HG03432 (cell line): ENCODE data around the gene CENPVL1.
"Not testable (repeated sequence)": the region's sequence is repeated elsewhere in the genome, so short reads cannot be mapped to it uniquely, and the experiment has no call there.

Source experiments
- ATAC-seq: cut with Tn5 transposase; IDR thresholded peaks from one replicate; pipeline ENCODE4 v1.9.1; 2021; ENCODE audit warnings: mild to moderate bottlenecking, moderate library complexity; ENCODE audit not compliant: unreplicated experiment

The CENPVL1 gene

DNA sequence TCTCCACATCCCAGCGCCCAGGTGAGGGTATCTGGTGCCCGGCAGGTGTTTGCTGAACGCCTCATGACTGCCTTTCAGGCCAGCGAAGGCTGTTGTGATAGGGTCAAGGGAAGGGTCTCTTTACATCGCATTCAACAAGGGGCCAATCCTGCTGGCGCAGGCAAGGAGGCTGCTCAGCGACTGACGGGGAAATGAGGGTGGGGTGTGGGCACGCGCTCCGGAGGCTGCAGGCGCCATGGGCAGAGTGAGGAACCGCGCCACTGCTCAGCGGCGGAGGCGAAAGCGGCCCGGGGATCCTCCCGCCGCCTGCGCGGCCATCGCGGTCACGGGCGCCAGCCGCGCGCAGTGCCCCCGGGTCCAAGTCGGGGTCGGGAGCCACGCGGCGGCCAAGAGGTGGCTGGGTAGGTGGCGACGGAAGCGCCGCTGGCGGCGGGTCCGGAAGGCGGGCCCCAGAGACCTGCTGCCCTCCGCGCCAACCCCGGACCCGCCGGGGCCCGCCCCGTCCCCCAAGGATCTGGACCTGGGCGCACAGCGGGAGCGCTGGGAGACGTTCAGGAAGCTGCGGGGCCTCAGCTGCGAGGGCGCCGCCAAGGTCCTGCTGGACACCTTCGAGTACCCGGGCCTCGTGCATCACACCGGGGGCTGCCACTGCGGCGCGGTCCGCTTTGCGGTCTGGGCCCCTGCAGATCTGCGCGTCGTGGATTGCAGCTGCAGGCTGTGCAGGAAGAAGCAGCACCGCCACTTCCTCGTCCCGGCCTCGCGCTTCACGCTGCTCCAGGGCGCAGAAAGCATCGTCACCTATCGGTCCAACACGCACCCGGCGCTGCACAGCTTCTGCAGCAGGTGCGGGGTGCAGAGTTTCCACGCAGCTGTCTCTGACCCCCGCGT, at the start of gene CENPVL1:
Gene CENPVL1, plus strand, starts transcription at position 236 of the 888 bp plus-strand sequence. Its CDS starts 0 bp downstream, at position 236.
- ATAC-seq = not testable (repeated sequence)

DNA sequence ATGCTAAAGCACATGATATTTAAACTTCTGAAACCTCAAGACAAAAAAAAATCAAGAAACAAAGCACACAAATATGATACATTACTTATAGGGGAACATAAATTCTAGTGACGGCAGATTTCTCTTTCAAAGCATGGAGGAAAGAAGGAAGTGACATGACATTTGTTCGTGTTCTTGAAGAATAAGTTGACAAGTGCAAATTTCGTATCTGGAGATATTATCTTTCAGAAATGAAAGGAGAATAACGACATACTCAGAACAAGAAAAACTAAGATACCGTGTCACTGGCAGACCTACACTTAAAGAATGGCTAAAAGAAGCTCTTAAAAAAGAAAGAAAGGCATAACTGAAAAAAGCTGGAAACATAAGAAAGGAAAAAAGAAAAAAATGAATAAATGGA, 44.3 kb upstream of the CENPVL1 start:
- ATAC-seq = no peak

DNA sequence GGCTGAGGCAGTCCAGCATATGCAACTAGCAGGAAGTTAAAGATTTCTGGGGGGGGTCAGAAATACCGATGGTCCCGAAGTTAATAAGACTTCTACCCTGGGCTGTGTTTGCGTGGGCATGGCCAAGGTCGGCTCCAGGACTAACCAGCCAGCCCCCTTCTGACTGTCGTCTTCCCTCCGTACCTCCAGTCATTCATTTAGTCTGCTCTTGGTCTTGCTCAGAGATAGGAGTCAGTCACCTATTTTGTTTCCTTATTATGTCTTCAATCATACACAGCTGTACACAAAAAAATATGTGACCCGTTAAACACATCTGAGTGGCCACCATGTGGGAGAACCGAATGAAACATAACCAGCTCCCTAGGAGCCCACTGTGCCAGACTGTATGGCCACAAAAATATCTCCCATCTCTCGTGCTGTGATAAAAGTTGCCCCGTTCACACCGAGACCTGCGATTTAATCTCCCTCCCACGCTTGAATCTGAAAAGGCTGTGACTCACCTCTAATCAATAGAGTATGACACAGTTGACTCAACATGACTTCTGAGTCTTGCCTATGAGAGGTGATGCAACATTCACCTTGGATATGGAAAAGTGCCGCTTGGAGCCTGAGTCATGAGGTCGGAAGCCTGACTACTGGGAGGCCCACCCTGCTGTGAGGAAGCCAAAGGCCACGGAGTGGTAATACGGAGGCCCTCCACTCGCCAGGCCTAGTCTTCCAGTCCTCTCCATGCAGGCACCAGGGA, 30.5 kb upstream of the CENPVL1 start:
- ATAC-seq = not testable (repeated sequence)

DNA sequence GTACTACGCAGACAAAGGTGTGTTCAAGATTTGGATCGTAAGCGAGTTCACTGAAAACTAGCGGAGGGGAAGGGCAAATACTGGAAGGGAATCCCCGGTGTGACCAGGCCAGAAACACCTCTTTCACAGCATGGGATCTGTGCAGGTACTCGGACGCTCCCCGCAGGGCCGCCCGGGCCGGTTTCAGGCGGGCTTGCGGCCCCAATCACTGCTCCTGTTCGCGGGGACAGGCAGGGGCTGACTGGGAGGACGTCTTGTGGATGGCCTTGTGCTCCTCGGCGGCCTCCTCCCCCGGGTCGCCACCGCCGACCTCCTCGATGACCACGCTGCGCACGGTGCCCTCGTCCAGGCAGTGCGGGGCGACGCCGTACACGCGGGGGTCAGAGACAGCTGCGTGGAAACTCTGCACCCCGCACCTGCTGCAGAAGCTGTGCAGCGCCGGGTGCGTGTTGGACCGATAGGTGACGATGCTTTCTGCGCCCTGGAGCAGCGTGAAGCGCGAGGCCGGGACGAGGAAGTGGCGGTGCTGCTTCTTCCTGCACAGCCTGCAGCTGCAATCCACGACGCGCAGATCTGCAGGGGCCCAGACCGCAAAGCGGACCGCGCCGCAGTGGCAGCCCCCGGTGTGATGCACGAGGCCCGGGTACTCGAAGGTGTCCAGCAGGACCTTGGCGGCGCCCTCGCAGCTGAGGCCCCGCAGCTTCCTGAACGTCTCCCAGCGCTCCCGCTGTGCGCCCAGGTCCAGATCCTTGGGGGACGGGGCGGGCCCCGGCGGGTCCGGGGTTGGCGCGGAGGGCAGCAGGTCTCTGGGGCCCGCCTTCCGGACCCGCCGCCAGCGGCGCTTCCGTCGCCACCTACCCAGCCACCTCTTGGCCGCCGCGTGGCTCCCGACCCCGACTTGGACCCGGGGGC, 28.2 kb upstream of the CENPVL1 start:
- not testable (repeated sequence) for ATAC-seq

DNA sequence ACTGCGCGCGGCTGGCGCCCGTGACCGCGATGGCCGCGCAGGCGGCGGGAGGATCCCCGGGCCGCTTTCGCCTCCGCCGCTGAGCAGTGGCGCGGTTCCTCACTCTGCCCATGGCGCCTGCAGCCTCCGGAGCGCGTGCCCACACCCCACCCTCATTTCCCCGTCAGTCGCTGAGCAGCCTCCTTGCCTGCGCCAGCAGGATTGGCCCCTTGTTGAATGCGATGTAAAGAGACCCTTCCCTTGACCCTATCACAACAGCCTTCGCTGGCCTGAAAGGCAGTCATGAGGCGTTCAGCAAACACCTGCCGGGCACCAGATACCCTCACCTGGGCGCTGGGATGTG, 27.6 kb upstream of the CENPVL1 start, which contains the start of gene CENPVL2:
Gene CENPVL2, minus strand, starts transcription at position 112 of the 343 bp plus-strand sequence. Its CDS starts 0 bp downstream, at position 112.
- ATAC-seq = not testable (repeated sequence)

DNA sequence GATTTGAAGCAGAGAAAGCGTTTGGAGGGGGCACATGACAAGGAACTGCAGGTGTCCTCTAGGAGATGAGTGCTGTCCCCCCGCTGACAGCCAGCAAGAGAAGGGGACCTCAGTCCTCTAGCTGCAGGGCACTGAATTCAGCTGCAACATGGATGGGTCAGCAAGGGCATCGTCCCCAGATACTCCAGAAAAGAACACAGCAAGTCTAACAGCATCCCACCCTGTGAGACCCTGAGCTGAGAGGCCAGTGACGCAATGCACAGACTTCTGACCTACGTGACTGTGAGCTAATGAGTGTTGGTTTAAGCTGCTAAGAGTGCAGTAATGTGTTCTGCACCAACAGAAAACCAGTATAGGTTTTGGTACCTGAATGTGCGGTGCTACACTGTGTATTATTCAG, 16.1 kb upstream of the CENPVL1 start:
- ATAC-seq = no peak

DNA sequence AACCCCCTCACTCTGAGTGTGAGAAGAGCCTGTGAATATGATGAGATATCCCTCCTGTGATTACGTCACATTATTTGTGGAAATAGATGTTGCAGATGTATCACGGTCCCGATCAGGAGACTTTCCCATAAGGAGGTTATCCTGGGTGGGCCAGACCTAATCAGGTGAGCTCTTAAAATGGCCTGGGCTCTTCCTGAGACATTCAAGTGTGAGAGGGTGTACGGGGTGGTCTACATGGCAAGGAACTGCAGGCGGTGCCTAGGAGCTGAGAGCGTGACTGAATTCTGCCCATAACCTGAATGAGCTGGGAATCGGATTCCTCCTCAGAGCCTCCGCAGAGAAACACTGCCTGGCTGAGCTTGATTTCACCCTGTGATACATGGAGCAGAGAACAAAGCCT, 12.9 kb upstream of the CENPVL1 start:
- ATAC-seq = no peak

DNA sequence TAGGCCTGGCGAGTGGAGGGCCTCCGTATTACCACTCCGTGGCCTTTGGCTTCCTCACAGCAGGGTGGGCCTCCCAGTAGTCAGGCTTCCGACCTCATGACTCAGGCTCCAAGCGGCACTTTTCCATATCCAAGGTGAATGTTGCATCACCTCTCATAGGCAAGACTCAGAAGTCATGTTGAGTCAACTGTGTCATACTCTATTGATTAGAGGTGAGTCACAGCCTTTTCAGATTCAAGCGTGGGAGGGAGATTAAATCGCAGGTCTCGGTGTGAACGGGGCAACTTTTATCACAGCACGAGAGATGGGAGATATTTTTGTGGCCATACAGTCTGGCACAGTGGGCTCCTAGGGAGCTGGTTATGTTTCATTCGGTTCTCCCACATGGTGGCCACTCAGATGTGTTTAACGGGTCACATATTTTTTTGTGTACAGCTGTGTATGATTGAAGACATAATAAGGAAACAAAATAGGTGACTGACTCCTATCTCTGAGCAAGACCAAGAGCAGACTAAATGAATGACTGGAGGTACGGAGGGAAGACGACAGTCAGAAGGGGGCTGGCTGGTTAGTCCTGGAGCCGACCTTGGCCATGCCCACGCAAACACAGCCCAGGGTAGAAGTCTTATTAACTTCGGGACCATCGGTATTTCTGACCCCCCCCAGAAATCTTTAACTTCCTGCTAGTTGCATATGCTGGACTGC, 2.8 kb downstream of the CENPVL1 start:
- ATAC-seq = not testable (repeated sequence)

DNA sequence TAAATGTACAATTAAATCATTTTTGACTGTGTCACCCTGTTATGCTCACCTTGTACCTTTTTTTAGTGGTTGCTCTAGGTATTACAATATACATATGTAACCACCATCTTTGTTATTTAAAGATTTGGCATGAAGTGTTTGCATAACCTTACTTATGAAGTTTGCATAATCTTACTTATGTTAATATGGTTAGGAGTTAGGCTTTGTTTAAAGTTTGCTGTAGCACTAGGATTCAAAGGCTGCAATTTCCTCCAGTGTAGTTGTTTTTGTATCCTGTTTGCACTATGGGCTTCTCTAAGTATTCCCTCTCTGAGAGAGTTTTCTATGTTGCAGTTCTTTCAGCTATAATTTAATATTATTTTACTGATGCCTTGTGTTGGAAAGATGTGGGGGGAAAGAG, 17.9 kb downstream of the CENPVL1 start:
- no peak for ATAC-seq

DNA sequence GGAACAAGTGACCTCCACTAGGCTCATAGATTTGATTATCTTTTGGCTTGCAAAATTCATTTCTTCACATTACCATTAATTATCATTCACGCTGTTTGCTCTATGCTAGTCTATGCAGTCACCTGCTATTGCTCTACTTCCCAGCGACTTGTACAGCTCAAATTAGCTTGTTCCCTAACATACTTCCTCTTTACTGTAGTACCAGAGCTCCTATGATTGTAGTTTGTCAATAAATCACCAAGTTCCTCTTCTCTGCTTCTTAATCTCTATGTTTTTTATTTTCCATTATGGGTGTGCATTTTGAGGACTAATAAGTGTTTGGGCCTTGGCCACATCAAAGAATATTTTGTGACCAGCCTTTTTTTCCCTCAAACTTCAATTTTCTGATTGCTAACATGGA, 26.8 kb downstream of the CENPVL1 start:
- no peak for ATAC-seq

DNA sequence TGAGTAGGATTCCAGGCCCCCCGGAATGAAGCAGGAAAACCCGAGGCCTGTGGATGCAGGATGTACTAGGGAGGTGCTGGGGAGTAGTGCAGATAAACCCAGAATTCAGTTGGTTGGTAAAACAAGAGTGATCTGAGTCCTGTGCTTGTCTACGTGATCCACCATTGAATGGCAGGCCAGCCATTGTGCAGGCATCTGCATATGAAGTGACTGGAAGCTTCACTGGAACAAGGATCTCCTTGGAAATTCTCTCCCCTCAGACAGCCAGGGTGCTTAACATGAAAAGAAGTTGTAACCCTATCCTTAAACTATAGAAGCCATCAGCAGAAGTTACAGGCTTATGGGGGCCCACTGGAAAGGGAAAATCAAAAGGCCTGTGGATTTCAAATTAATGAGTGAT, 32.3 kb downstream of the CENPVL1 start:
- ATAC-seq = no peak

DNA sequence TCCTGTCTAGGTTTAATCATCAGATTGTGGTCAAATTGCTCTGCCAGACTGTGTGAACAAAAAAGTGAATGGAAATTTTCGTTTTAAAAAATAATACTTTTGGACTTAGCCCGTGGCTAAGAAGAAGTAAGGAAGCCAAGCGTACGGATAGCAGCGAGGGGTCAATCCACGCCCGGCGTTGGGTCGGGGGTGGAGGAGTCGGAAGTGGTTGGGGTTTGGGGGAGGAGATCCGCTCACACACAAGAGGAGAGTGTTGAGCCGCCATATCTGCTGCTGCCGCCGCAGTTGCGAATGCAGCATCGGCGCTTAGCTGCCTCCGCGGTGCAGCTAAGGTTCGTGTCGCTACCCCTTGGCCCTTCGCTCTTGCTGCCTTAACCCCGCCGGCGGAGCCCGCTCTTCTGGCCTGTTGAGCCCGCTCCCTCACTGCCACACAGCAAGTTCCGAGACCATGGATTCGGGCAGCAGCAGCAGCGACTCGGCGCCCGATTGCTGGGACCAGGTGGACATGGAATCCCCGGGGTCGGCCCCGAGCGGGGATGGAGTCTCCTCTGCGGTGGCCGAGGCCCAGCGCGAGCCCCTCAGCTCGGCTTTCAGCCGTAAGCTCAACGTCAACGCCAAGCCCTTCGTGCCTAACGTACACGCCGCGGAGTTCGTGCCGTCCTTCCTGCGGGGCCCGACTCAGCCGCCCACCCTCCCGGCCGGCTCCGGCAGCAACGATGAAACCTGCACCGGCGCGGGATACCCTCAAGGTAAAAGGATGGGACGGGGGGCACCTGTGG, 33.1 kb downstream of the CENPVL1 start, which contains the start of gene GSPT2:
Gene GSPT2, plus strand, starts transcription at position 264 of the 779 bp plus-strand sequence. Its CDS starts 185 bp downstream, at position 449.
- peak; percentile 98 for ATAC-seq

DNA sequence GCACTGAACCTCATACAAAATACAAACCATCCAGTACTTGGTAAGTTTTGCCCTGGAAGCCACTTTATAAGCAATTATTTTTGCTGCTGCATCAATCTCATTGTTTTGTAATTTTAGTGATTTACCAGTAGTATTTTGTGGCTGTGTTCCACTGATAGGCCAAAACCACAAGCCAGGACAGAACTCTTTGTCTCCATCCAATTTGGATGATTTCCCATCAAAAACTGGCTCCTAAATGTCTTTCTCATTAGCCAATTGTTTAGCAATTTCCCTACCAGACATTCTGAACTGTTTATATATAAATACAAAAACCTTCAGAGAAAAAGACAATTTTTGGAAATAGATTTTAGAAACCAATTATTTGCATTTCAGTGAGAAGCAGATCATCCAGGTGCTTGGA, 37.4 kb downstream of the CENPVL1 start:
- no peak for ATAC-seq

DNA sequence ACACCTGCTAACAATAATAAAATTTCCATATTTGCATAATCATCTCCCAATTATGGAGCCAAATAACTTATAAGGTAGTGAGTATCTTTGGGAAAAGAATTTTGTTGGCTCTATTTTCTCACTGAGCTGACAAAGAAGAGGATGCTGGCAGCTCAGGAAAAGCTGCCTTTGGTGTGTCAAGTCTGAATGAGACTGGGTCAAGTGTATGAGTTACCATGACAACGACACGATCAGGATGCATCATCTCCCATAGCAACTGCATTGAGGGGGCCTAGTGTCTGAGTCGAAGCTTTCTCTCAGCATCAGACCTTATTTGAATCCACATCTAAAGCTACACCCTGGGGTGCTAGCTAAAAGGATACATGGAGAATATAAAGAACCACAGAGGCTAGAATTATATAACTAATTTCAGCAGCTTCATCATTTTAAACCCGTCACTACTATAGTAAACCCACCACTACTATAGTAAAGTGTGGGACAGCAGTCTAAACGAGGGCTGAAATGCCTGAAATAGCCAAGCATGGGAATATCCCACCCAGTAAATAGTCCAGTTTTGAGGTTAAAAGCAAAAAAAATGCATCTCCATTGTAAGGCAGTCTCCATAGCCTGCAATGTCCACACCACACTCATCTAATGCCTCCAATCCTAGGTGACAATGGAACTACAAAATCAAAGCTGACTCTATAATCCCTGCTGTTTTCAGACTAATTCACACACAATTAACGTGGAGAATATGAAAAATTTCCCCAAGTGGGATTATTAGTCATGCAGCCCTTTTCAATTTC, 48.9 kb downstream of the CENPVL1 start:
- no peak for ATAC-seq

DNA sequence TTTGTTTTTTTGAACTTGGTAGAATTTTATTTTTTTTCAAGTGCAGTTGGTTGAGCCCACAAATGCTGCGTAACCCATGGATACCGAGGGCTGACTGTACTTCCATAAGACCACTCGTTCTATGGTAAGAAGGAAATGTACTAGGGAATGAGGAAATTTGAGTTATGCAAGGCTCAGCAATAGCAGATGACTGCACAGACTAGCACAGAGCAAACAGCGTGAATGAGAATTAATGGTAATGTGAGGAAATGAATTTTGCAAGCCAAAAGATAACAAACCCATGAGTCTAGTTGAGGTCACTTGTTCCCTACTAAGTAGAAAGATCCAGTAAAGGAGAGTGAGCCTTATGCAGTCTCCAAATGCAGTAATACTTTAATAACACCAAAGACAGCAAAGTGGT, 50.3 kb downstream of the CENPVL1 start:
- ATAC-seq = no peak
